Stimulated activated naive CD8-positive, alpha-beta T cell treated with anti-CD3 and anti-CD28 coated beads, Interleukin-15, Interleukin-2, amounts not matched to agents 100 ng/mL and 50 ng/mL, for 24 hours (primary cell): ENCODE results near the gene RNPEPL1.

Experiments used
- H3K27ac Mint-ChIP-seq: one replicate; pipeline ENCODE4 v1.8.0; 2021; ENCODE audit warnings: mild to moderate bottlenecking, mixed read lengths
- H3K27me3 Mint-ChIP-seq: one replicate; pipeline ENCODE4 v1.8.0; 2021; ENCODE audit warnings: mixed read lengths
- H3K36me3 Mint-ChIP-seq: one replicate; pipeline ENCODE4 v1.8.0; 2021; ENCODE audit warnings: low read depth, mixed read lengths
- H3K4me1 Mint-ChIP-seq: one replicate; pipeline ENCODE4 v1.8.0; 2021; ENCODE audit warnings: low read depth, mixed read lengths
- H3K4me3 Mint-ChIP-seq: one replicate; pipeline ENCODE4 v1.8.0; 2021; ENCODE audit warnings: mild to moderate bottlenecking, mixed read lengths
- H3K9me3 Mint-ChIP-seq: one replicate; pipeline ENCODE4 v1.8.0; 2021; ENCODE audit warnings: mixed read lengths

Gene RNPEPL1

GRCh38 chr2:240586198-240586918, 18.1 kb downstream of the RNPEPL1 start, which contains the start of gene CAPN10:
Gene CAPN10 (plus strand): TSS chr2:240586734. CDS start chr2:240586912, 178 bp downstream.
- no peaks in the 10 kb centered on the region for H3K9me3 Mint-ChIP-seq
- peaks cover 57% of the 10 kb centered on the region for H3K4me1 Mint-ChIP-seq
- H3K27me3 Mint-ChIP-seq, result no peaks in the 10 kb centered on the region
- peak within 1 kb of the TSS; percentile 92 for H3K27ac Mint-ChIP-seq
- H3K36me3 Mint-ChIP-seq, result peaks cover 17% of the 10 kb centered on the region
- H3K4me3 Mint-ChIP-seq, result peak within 1 kb of the TSS; percentile 96

- Mint-ChIP-seq H3K27me3 (no peaks in the 10 kb centered on the region), H3K9me3 (no peaks in the 10 kb centered on the region), H3K4me1 (peaks cover 55% of the 10 kb centered on the region), H3K36me3 (peaks cover 14% of the 10 kb centered on the region), H3K4me3 (peak overlapping the region; percentile 75), H3K27ac (peak overlapping the region; percentile 14)
These were observed 18.9 kb downstream of the RNPEPL1 start for GRCh38 chr2:240586919-240587800.

- H3K4me1 Mint-ChIP-seq, result peaks cover 47% of the 10 kb centered on the region
- H3K36me3 Mint-ChIP-seq, result peaks cover 10% of the 10 kb centered on the region
- H3K9me3 Mint-ChIP-seq, result no peaks in the 10 kb centered on the region
- H3K27me3 Mint-ChIP-seq, result no peaks in the 10 kb centered on the region
- H3K27ac Mint-ChIP-seq, result peak overlapping the region; percentile 14
- peak overlapping the region; percentile 75 for H3K4me3 Mint-ChIP-seq
These were observed 19.8 kb downstream of the RNPEPL1 start for GRCh38 chr2:240588006-240588655.

- Mint-ChIP-seq H3K36me3 (peaks cover 10% of the 10 kb centered on the region), H3K4me3 (peak overlapping the region; percentile 17), H3K4me1 (peaks cover 43% of the 10 kb centered on the region), H3K27me3 (no peaks in the 10 kb centered on the region), H3K27ac (peak overlapping the region; percentile 14), H3K9me3 (no peaks in the 10 kb centered on the region)
These were observed 20.4 kb downstream of the RNPEPL1 start for GRCh38 chr2:240588669-240589068.

GRCh38 chr2:240589375-240589774, 21.1 kb downstream of the RNPEPL1 start:
- Mint-ChIP-seq H3K27me3 (no peaks in the 10 kb centered on the region), H3K4me3 (no peak overlapping the region), H3K36me3 (peaks cover 10% of the 10 kb centered on the region), H3K27ac (no peak overlapping the region), H3K9me3 (no peaks in the 10 kb centered on the region), H3K4me1 (peaks cover 39% of the 10 kb centered on the region)

- Mint-ChIP-seq H3K4me3 (no peak overlapping the region), H3K9me3 (no peaks in the 10 kb centered on the region), H3K36me3 (peaks cover 10% of the 10 kb centered on the region), H3K27ac (no peak overlapping the region), H3K27me3 (no peaks in the 10 kb centered on the region), H3K4me1 (peaks cover 33% of the 10 kb centered on the region)
These were observed 21.7 kb downstream of the RNPEPL1 start for GRCh38 chr2:240589850-240590525.

GRCh38 chr2:240590681-240591111, 22.4 kb downstream of the RNPEPL1 start:
- Mint-ChIP-seq H3K4me3 (no peak overlapping the region), H3K27ac (no peak overlapping the region), H3K36me3 (peaks cover 10% of the 10 kb centered on the region), H3K4me1 (peaks cover 28% of the 10 kb centered on the region), H3K27me3 (no peaks in the 10 kb centered on the region), H3K9me3 (no peaks in the 10 kb centered on the region)

- H3K4me1 Mint-ChIP-seq, result peaks cover 23% of the 10 kb centered on the region
- H3K4me3 Mint-ChIP-seq, result no peak overlapping the region
- no peak overlapping the region for H3K27ac Mint-ChIP-seq
- no peaks in the 10 kb centered on the region for H3K27me3 Mint-ChIP-seq
- H3K9me3 Mint-ChIP-seq, result no peaks in the 10 kb centered on the region
- peaks cover 10% of the 10 kb centered on the region for H3K36me3 Mint-ChIP-seq
These were observed 22.9 kb downstream of the RNPEPL1 start for GRCh38 chr2:240591226-240591625.

GRCh38 chr2:240591784-240592183, 23.5 kb downstream of the RNPEPL1 start:
- Mint-ChIP-seq H3K27ac (no peak overlapping the region), H3K9me3 (no peaks in the 10 kb centered on the region), H3K27me3 (no peaks in the 10 kb centered on the region), H3K4me1 (peaks cover 23% of the 10 kb centered on the region), H3K4me3 (no peak overlapping the region), H3K36me3 (peaks cover 10% of the 10 kb centered on the region)

- H3K27ac Mint-ChIP-seq, result no peak overlapping the region
- H3K4me3 Mint-ChIP-seq, result no peak overlapping the region
- H3K4me1 Mint-ChIP-seq, result peaks cover 13% of the 10 kb centered on the region
- peaks cover 10% of the 10 kb centered on the region for H3K36me3 Mint-ChIP-seq
- H3K9me3 Mint-ChIP-seq, result no peaks in the 10 kb centered on the region
- H3K27me3 Mint-ChIP-seq, result no peaks in the 10 kb centered on the region
These were observed 24.9 kb downstream of the RNPEPL1 start for GRCh38 chr2:240593026-240593702.

- Mint-ChIP-seq H3K27ac (no peak overlapping the region), H3K9me3 (no peaks in the 10 kb centered on the region), H3K27me3 (no peaks in the 10 kb centered on the region), H3K4me1 (peaks cover 6% of the 10 kb centered on the region), H3K36me3 (peaks cover 10% of the 10 kb centered on the region), H3K4me3 (no peak overlapping the region)
These were observed 25.6 kb downstream of the RNPEPL1 start for GRCh38 chr2:240593703-240594451.

GRCh38 chr2:240594511-240595380, 26.5 kb downstream of the RNPEPL1 start:
- no peaks in the 10 kb centered on the region for H3K4me1 Mint-ChIP-seq
- no peak overlapping the region for H3K4me3 Mint-ChIP-seq
- peaks cover 10% of the 10 kb centered on the region for H3K36me3 Mint-ChIP-seq
- no peaks in the 10 kb centered on the region for H3K9me3 Mint-ChIP-seq
- H3K27me3 Mint-ChIP-seq, result no peaks in the 10 kb centered on the region
- H3K27ac Mint-ChIP-seq, result no peak overlapping the region
